A549 (cell line): ENCODE measurements around the gene CIITA.
A peak's percentile ranks its signal among the peaks of the same experiment; 100 is the strongest.

Experiments used
- CBX8 ChIP-seq: fragments of 200-600 bp; sonication (generic); IDR thresholded peaks from 2 replicates; pipeline ENCODE4 v1.6.1; 2016
- CHD2 ChIP-seq: fragments of 150-350 bp; IDR thresholded peaks from 2 replicates; pipeline ENCODE4 v1.6.1; 2014; ENCODE audit warnings: low read length; ENCODE audit not compliant: partially characterized antibody
- CTCF ChIP-seq: fragments of >200 bp; sonication (Bioruptor Twin); formaldehyde crosslinking; IDR thresholded peaks from 3 replicates; pipeline ENCODE4 v1.5.1; 2016
- ESRRA ChIP-seq: fragments of 150-350 bp; IDR thresholded peaks from 2 replicates; pipeline ENCODE4 v1.6.1; 2014; ENCODE audit warnings: mild to moderate bottlenecking, low read length, borderline replicate concordance
- JUN ChIP-seq, 2 experiments: fragments of >200 bp; sonication (Bioruptor Twin); formaldehyde crosslinking; IDR thresholded peaks; 2 replicates in 1 of 2; 3 replicates in 1 of 2; pipeline ENCODE4 v1.6.1; 2016 to 2017
- JUNB ChIP-seq: fragments of >200 bp; sonication (Bioruptor Twin); formaldehyde crosslinking; IDR thresholded peaks from 2 replicates; pipeline ENCODE4 v1.6.1; 2016
- NR3C1 ChIP-seq: fragments of >200 bp; sonication (Bioruptor Twin); formaldehyde crosslinking; IDR thresholded peaks from 3 replicates; pipeline ENCODE4 v1.6.1; 2017
- POLR2A ChIP-seq: IDR thresholded peaks from 2 replicates; pipeline ENCODE4 v1.6.1; 2012; ENCODE audit warnings: mild to moderate bottlenecking, low read length
- POLR2AphosphoS2 ChIP-seq: conservative IDR thresholded peaks from 2 replicates; pipeline ENCODE4 v1.6.1; 2012; ENCODE audit warnings: low read length, improper control_type of control experiment, inconsistent platforms
- SMC3 ChIP-seq: fragments of >200 bp; sonication (Bioruptor Twin); formaldehyde crosslinking; IDR thresholded peaks from 3 replicates; pipeline ENCODE4 v1.6.1; 2018; ENCODE audit warnings: inconsistent platforms

GRCh38 chr16:10981697-10982216 is 104.8 kb downstream of the CIITA start:
- TF ChIP-seq CHD2 (no peak), CTCF (peak; percentile 31; the same call in 2 of the 3 replicates), POLR2A (no peak), JUN (IDR thresholded peaks at IDR 0.05) (no peak), SMC3 (no peak), NR3C1 (no peak), ESRRA (no peak), CBX8 (no peak), POLR2AphosphoS2 (no peak), JUNB (no peak)
